ENCODE data around the gene HES3. TPM values are rescaled to one million over a fixed set of nuclear protein-coding genes. Genes with fewer than 3 reads are reported as not detected.

HES3 gene
- total and polyA plus RNA-seq, 2 donors (not counting 1 experiment from before 2014, with no cell fraction given) = not detected

GRCh38 chr1:6239950-6240768, 3.8 kb upstream of the HES3 start:
- ChIA-PET POLR2A (no interaction called here), CTCF (interaction anchor here (0.6 to 1.4 kb wide), 4 partner anchors 8 to 201 kb away, joined by 3 read pairs; no protein-coding TSS in a partner anchor)
- Histone ChIP-seq H3K9me3 (ENCODE audit: control extremely low read depth in 1 of 3, control insufficient read depth in 2 of 3, insufficient read depth in 1 of 3, low read length in 2 of 3) (peaks cover 0 to 21% (median 0%) of the 10 kb centered on the region in 3 donors), H3K4me1 (ENCODE audit: control insufficient read depth in 2 of 2, insufficient read depth in 2 of 2, low read length in 2 of 2) (peaks cover 17% of the 10 kb centered on the region in 2 donors), H3K27ac (ENCODE audit: low read length in 2 of 2) (no peak overlapping the region), H4K20me1 (ENCODE audit: control insufficient read depth, insufficient read depth, low read length, poor library complexity, severe bottlenecking) (no peaks in the 10 kb centered on the region), H3K9ac (ENCODE audit: low read length) (no peak overlapping the region), H3K27me3 (replicated peaks in 1 of 4; ENCODE audit: control extremely low read depth in 1 of 4, control insufficient read depth in 3 of 4, insufficient read depth in 4 of 4, low read length in 3 of 4) (peaks cover 0 to 56% (median 36%) of the 10 kb centered on the region in 4 experiments), H2AFZ (ENCODE audit: insufficient read depth, low read depth, low read length, poor library complexity, severe bottlenecking) (no peak overlapping the region), H3K4me3 (ENCODE audit: control extremely low read depth in 1 of 5, extremely low read depth in 1 of 5, insufficient read depth in 1 of 5, low read depth in 2 of 5, low read length in 4 of 5) (no peak overlapping the region), H3K36me3 (replicated peaks in 1 of 2; ENCODE audit: control extremely low read depth in 1 of 2, control insufficient read depth in 1 of 2, extremely low read depth in 1 of 2, insufficient read depth in 2 of 2, low read length in 1 of 2) (no peaks in the 10 kb centered on the region), H3K79me2 (ENCODE audit: control insufficient read depth, insufficient read depth, low read length) (peaks cover 2% of the 10 kb centered on the region), H3K4me2 (replicated peaks; ENCODE audit: low read depth, low read length, poor library complexity, severe bottlenecking) (no peak overlapping the region)
- no peak for ATAC-seq (ENCODE audit: low read depth)
- intact Hi-C loops (cut with micrococcal nuclease) = loop anchor here (5.0 kb wide), 1 partner anchor 462 kb away; the partner anchor contains the start of gene DNAJC11
- TF ChIP-seq CTCF (IDR thresholded peaks at IDR 0.05) (no peak), EZH2 (IDR thresholded peaks at IDR 0.05; ENCODE audit: borderline replicate concordance, insufficient read depth, low read depth, low read length, poor library complexity, severe bottlenecking) (no peak)
- no peaks in the 10 kb centered on the region for H3K9me3 Mint-ChIP-seq (ENCODE audit: insufficient read depth)
- peaks cover 31% of the 10 kb centered on the region for H3K27me3 Mint-ChIP-seq
- H3K27ac Mint-ChIP-seq = no peak overlapping the region
- no peak overlapping the region for H3K4me3 Mint-ChIP-seq
- DNase-seq = no peak
- H3K4me1 Mint-ChIP-seq = peaks cover 9% of the 10 kb centered on the region
- 47% methylated on average over 13 of the region's 17 CpGs for WGBS (ENCODE audit: insufficient coverage)
